NCI-H1092 treated with DMSO at 0.1 percent for 48 hours (cell line): ENCODE results near the gene PLCD1.
"Not testable (repeated sequence)": the region's sequence is repeated elsewhere in the genome, so short reads cannot be mapped to it uniquely, and the experiment has no call there.

Source experiments
- DNase-seq: peaks from one replicate; lab custom pipeline; 2025; lab: John Stamatoyannopoulos, UW

PLCD1 gene

GRCh38 chr3:38036906-38037305, 7.5 kb upstream of the PLCD1 start:
- no peak for DNase-seq

- no peak for DNase-seq
Observed at GRCh38 chr3:38036286-38036685, 6.8 kb upstream of the PLCD1 start.

GRCh38 chr3:38034335-38034734, 4.9 kb upstream of the PLCD1 start:
- DNase-seq = not testable (repeated sequence)

- DNase-seq = not testable (repeated sequence)
Observed at GRCh38 chr3:38033586-38033985, 4.1 kb upstream of the PLCD1 start.

GRCh38 chr3:38032328-38032865, 3.0 kb upstream of the PLCD1 start:
- no peak for DNase-seq

- no peak for DNase-seq
Observed at GRCh38 chr3:38031022-38031994, 1.9 kb upstream of the PLCD1 start.

GRCh38 chr3:38030126-38031021, 932 bp upstream of the PLCD1 start:
- DNase-seq = no peak

- DNase-seq = no peak
Observed at GRCh38 chr3:38028621-38029361, 651 bp downstream of the PLCD1 start.

- no peak for DNase-seq
Observed at GRCh38 chr3:38027466-38028465, 1.7 kb downstream of the PLCD1 start.

- DNase-seq = no peak
Observed at GRCh38 chr3:38026856-38027255, 2.6 kb downstream of the PLCD1 start.

GRCh38 chr3:38022896-38023709, 6.3 kb downstream of the PLCD1 start:
- DNase-seq = no peak

- no peak for DNase-seq
Observed at GRCh38 chr3:38022301-38022700, 7.1 kb downstream of the PLCD1 start.

- no peak for DNase-seq
Observed at GRCh38 chr3:38021196-38021595, 8.2 kb downstream of the PLCD1 start.

GRCh38 chr3:38020342-38020726, 9.1 kb downstream of the PLCD1 start:
- no peak for DNase-seq

GRCh38 chr3:38019658-38020341, 9.6 kb downstream of the PLCD1 start:
- DNase-seq = no peak

- no peak for DNase-seq
Observed at GRCh38 chr3:38018296-38019266, 10.9 kb downstream of the PLCD1 start.

- no peak for DNase-seq
Observed at GRCh38 chr3:38017445-38018295, 11.8 kb downstream of the PLCD1 start.
